ENCODE measurements around the gene PTPN2.

DNA sequence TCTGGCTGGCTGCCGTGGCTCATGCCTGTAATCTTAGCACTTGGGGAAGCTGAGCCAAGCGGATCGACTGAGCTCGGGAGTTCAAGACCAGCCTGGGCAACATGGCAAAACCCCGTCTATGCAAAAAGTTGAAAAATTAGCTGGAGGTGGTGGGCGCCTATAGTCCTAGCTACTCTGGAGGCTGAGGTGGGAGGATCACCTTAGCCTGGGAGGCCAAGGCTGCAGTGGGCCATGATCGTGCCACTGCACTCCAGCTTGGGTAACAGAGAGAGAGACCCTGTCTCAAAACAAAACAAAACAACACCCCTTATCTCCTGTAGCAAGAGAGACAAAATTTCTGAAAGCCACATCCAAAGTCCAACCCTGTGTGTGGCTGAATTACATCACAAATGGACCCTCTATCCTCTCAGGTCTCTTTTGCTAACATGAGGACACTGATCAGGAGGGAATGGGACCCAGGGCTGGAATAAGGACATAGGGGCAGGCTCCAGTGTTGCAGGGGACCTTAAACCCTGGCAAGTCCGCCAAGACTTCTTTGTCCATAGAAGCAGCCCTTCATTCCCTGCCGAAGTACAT lies 116.4 kb downstream of the PTPN2 start:
- TF ChIP-seq ZNF274 (IDR thresholded peaks at IDR 0.05; ENCODE audit: low read depth, low read length) = no peak
- no peak for TF ChIP-seq YY1 (IDR thresholded peaks at IDR 0.05; ENCODE audit: insufficient read depth, insufficient read length)
